ENCODE data around the gene MINAR1. TPM values are rescaled to one million over a fixed set of nuclear protein-coding genes. Genes with fewer than 3 reads are reported as not detected.

MINAR1 gene
- total RNA-seq, 2 donors from 2014 or later: 3.0 to 4.7 TPM

GRCh38 chr15:79399606-79400005 lies 32.5 kb upstream of the MINAR1 start:
- ATAC-seq (no peak), DNase-seq (no peak)
- TF ChIP-seq CTCF (IDR thresholded peaks at IDR 0.05) (no peak), POLR2A (IDR thresholded peaks at IDR 0.05) (no peak)
- Histone ChIP-seq H3K27me3 (no peaks in the 10 kb centered on the region), H3K36me3 (replicated peaks in 1 of 2; ENCODE audit: insufficient read depth in 1 of 2, low read depth in 2 of 2) (no peaks in the 10 kb centered on the region), H3K4me3 (no peak overlapping the region), H3K27ac (no peak overlapping the region), H3K4me1 (no peaks in the 10 kb centered on the region), H3K9me3 (no peaks in the 10 kb centered on the region)
- intact Hi-C loops (cut with DNase I): no loop called here
- 70 to 75% methylated on average over 4 of the region's 4 CpGs for WGBS, 2 donors

- WGBS, 2 donors: 54 to 89% methylated on average over 3 of the region's 3 CpGs
- no peak for TF ChIP-seq CTCF (IDR thresholded peaks at IDR 0.05)
- no peak for TF ChIP-seq POLR2A (IDR thresholded peaks at IDR 0.05)
- no peaks in the 10 kb centered on the region for H3K27me3 ChIP-seq
- H3K4me3 ChIP-seq: no peak overlapping the region
- H3K4me1 ChIP-seq: no peaks in the 10 kb centered on the region
- intact Hi-C loops (cut with DNase I): no loop called here
- H3K36me3 ChIP-seq (replicated peaks in 1 of 2; ENCODE audit: insufficient read depth in 1 of 2, low read depth in 2 of 2): no peaks in the 10 kb centered on the region
- ATAC-seq (no peak), DNase-seq (no peak)
- no peaks in the 10 kb centered on the region for H3K9me3 ChIP-seq
- H3K27ac ChIP-seq: no peak overlapping the region
Measured at GRCh38 chr15:79400650-79401049, 31.5 kb upstream of the MINAR1 start.

GRCh38 chr15:79401301-79401700 lies 30.8 kb upstream of the MINAR1 start:
- no peak overlapping the region for H3K27ac ChIP-seq
- no peaks in the 10 kb centered on the region for H3K9me3 ChIP-seq
- no peaks in the 10 kb centered on the region for H3K36me3 ChIP-seq (replicated peaks in 1 of 2; ENCODE audit: insufficient read depth in 1 of 2, low read depth in 2 of 2)
- WGBS, 2 donors: 57 to 63% methylated on average over 3 of the region's 3 CpGs
- TF ChIP-seq CTCF (IDR thresholded peaks at IDR 0.05) (no peak), POLR2A (IDR thresholded peaks at IDR 0.05) (no peak)
- H3K27me3 ChIP-seq: no peaks in the 10 kb centered on the region
- no peaks in the 10 kb centered on the region for H3K4me1 ChIP-seq
- ATAC-seq: no peak
- DNase-seq: no peak
- intact Hi-C loops (cut with DNase I): no loop called here
- no peak overlapping the region for H3K4me3 ChIP-seq

GRCh38 chr15:79402136-79402535 lies 30.0 kb upstream of the MINAR1 start:
- H3K9me3 ChIP-seq: no peaks in the 10 kb centered on the region
- ATAC-seq (no peak), DNase-seq (no peak)
- no peaks in the 10 kb centered on the region for H3K36me3 ChIP-seq (replicated peaks in 1 of 2; ENCODE audit: insufficient read depth in 1 of 2, low read depth in 2 of 2)
- H3K4me1 ChIP-seq: no peaks in the 10 kb centered on the region
- intact Hi-C loops (cut with DNase I): no loop called here
- TF ChIP-seq POLR2A (IDR thresholded peaks at IDR 0.05) (no peak), CTCF (IDR thresholded peaks at IDR 0.05) (no peak)
- no peak overlapping the region for H3K4me3 ChIP-seq
- no peaks in the 10 kb centered on the region for H3K27me3 ChIP-seq
- WGBS, 2 donors: 90% methylated on average over 2 of the region's 2 CpGs
- H3K27ac ChIP-seq: no peak overlapping the region

GRCh38 chr15:79403501-79403900 lies 28.6 kb upstream of the MINAR1 start:
- Histone ChIP-seq H3K9me3 (no peaks in the 10 kb centered on the region), H3K27ac (no peak overlapping the region), H3K4me1 (no peaks in the 10 kb centered on the region), H3K36me3 (replicated peaks in 1 of 2; ENCODE audit: insufficient read depth in 1 of 2, low read depth in 2 of 2) (no peaks in the 10 kb centered on the region), H3K27me3 (no peaks in the 10 kb centered on the region), H3K4me3 (no peak overlapping the region)
- intact Hi-C loops (cut with DNase I): no loop called here
- DNase-seq (no peak), ATAC-seq (no peak)
- TF ChIP-seq POLR2A (IDR thresholded peaks at IDR 0.05) (no peak), CTCF (IDR thresholded peaks at IDR 0.05) (no peak)
- 88 to 92% methylated on average over 4 of the region's 4 CpGs for WGBS, 2 donors
